ENCODE data around the gene BEX1.
A peak's percentile ranks its signal among the peaks of the same experiment; 100 is the strongest.
"Not testable (repeated sequence)": the region's sequence is repeated elsewhere in the genome, so short reads cannot be mapped to it uniquely, and the experiment has no call there.

Gene BEX1

DNA sequence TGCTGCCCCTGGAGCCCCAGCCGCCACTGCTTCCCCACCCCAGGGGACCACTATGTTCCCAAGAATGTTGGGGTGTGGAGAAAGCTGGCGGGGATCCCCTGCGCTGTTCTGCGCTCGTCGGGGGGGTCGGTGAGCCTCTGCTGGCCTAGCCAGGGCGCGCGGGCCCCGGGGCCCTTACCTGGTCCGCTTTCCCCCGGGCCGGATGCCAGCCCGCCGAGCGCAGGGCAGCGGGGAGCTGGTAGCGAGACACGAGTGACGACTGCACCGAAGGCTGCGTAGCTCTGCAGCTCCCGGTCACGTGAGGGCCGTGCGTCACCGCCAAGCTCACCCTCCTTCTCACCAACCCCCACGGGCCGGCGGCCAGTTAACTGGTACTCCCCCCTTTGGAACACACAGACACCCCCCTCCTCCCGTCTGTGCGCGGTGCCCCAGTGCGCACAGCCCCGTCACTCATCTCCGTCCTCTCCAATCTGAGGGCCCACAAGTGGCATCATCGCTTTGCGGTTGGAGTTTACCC lies at the start of gene BEX1:
Gene BEX1 (minus strand): TSS at position 254 of the 517 bp plus-strand sequence. CDS start 897 bp downstream, outside the sequence.
- peak; percentile 73 for DNase-seq (ENCODE audit: low read depth, low spot score)

DNA sequence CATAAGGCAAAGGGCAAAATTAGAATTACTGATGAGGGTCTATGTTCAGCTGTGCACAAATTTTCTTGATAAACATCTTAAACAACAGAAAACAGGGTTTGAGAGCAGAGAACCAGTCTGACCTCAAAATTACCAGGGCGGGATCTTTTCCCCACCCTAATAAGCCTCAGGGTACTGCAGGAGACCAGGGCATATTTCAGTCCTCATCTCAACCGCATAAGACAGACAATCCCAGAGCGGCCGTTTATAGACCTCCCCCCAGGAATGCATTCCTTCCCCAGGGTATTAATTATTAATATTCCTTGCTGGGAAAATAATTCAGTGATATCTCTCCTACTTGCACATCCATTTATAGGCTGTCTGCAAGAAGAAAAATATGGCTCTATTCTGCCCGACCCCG lies 45.5 kb upstream of the BEX1 start:
- DNase-seq (ENCODE audit: low read depth, low spot score): not testable (repeated sequence)

DNA sequence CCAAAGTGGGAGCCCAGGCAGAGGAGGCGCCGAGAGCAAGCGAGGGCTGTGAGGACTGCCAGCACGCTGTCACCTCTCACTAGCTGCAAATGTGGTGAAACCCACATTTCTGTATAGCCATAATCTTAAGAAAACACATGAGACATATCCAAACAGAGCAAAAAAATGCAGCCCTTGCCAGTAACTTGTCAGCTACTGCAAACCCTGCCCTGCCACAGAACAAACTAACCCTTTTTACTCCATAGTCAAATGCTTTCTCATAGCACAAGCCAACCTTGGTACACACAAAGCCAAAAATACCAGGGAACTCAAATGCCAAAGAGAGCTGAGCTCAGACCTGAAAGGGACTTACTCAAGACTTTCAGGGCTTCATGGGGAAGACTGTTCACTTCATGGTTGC lies 43.9 kb upstream of the BEX1 start:
- DNase-seq (ENCODE audit: low read depth, low spot score): peak; percentile 48

DNA sequence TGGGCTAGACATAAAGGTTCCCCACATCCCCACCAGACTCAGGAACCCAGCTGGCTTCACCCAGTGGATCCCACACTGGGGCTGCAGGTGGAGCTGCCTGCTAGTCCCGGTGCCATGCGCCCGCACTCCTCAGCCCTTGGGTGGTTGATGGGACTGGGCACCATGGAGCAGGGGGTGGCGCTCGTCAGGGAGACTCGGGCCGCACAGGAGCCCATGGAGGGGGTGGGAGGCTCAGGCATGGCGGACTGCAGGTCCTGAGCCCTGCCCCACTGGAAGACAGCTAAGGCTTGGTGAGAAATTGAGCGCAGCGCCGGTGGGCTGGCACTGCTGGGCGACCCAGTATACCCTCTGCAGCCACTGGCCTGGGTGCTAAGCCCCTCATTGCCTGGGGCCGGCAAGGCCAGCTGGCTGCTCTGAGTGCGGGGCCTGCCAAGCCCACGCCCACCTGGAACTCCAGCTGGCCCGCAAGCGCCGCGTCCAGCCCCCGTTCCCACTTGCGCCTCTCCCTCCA lies 43.3 kb upstream of the BEX1 start:
- not testable (repeated sequence) for DNase-seq (ENCODE audit: low read depth, low spot score)

DNA sequence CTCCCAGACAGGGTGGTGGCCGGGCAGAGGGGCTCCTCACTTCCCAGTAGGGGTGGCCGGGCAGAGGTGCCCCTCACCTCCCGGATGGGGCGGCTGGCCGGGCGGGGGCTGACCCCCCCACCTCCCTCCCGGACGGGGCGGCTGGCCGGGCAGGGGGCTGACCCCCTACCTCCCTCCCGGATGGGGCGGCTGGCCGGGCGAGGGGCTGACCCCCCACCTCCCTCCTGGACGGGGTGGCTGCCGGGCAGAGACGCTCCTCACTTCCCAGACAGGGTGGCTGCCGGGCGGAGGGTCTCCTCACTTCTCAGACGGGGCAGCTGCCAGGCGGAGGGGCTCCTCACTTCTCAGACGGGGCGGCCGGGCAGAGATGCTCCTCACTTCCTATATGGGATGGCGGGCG lies 40.4 kb upstream of the BEX1 start:
- not testable (repeated sequence) for DNase-seq (ENCODE audit: low read depth, low spot score)

DNA sequence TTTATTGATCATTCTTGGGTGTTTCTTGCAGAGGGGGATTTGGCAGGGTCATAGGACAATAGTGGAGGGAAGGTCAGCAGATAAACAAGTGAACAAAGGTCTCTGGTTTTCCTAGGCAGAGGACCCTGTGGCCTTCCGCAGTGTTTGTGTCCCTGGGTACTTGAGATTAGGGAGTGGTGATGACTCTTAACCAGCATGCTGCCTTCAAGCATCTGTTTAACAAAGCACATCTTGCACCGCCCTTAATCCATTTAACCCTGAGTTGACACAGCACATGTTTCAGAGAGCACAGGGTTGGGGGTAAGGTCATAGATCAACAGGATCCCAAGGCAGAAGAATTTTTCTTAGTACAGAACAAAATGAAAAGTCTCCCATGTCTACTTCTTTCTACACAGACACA lies 39.9 kb upstream of the BEX1 start:
- not testable (repeated sequence) for DNase-seq (ENCODE audit: low read depth, low spot score)

DNA sequence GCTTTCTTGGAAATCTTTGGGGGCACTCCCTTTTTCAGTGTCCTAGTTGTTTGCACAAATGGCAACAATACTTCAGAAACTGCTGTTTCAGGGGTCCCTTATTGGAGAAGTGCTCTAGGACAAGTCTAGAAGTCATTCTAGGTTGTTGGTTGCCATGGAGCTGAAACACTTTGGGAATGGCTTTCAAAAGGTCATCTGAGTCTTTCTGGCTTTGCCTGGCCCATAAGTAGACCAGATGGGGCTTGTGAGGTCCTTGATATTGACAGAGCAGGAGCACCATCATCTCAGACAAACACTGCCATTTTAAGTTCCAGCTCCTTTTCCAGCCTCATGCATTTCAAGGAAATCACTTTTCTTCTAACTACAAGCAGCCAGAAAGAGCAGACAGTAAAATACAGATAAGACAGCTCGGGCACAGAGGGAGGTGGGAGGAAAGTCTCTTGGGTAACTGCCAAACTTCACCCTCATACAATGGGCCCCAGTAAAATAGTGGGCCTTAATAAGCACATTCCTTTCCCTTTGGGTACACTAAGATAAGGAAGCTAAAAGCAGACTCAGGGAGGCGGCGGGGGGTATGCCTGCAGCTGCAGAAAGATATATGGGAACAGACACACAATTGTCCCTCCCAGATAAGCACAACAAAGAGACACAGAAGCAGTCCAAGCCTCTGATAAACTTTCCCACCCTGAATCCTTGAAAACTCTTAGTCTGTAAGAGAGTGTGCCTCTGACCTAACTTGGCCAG lies 37.5 kb upstream of the BEX1 start:
- DNase-seq (ENCODE audit: low read depth, low spot score): peak; percentile 11

DNA sequence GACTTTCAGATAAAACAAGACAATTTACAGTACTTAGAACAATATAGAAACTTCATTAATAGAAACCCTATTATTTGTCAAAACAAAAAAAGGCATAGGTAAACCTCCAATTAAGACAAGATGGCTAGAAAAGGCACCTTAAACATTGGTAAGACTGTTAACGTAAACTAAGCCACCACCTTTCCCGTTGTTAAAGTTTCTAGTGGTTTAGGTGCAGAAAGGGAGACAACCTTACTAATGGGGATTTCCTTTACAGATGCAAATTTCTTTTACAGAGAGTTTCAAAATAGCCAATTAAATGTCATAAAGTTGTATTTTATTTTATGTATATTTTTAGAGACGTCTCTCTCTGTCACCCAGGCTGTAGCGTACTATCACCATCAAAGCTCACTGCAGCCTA lies 36.5 kb upstream of the BEX1 start:
- no peak for DNase-seq (ENCODE audit: low read depth, low spot score)

DNA sequence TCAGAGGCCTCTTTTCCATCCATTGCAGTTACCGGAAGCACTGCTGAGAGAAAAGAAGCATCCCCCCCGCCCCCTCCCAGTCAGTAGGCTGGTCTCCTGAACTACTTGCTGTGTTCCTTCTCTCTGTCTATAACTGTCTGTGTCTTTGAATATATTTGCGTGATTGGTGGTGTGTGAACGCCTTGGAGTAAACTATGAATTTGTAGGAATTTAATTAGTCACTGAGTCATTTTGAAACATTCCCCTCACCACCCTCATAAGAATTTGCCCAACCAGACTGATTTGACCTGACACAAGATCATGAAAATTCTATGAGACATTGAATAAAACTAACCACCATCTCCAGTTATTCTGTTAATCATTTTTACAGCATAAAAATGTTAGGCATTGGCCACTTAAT lies 35.7 kb upstream of the BEX1 start:
- DNase-seq (ENCODE audit: low read depth, low spot score): peak; percentile 20

DNA sequence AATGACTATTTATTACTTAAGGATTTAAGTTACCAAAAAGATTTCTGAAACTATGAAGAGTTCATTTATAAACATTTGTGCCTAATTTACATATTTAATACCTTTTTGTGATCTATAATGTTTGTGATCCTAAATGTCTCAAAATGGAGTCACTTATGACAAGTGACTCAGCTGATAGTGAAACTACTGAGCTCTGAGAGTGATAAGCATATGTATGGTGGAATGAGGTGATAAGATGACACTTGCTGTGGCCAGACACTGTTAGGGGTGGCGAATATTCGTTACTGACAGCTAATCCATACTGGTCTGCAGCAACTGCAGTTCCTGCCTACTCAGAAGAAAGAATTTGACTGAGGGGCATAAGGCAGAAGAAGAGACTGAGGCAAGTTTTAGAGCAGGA lies 34.5 kb upstream of the BEX1 start:
- DNase-seq (ENCODE audit: low read depth, low spot score): no peak

DNA sequence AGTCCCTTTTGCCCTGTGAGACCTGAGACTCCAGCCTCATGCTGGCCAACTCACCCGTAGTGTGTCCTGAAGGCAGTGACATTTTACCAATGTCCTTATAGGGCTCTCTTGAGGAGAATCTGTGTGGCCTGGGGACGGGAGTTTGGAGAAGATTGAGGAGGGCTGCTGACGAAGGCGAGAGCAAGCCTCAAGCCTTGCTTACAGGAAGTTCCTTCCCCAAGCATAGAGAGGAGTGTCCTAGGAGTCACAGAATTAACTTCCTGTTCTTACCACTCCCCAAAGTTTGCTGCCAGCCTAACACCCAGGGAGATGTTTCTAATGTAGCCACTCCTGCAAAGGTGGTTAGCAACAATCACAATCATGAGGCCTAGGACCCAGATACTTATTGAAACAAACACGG lies 29.0 kb upstream of the BEX1 start, which contains the start of gene NXF3:
Gene NXF3 (minus strand): TSS at position 202 of the 400 bp plus-strand sequence. CDS start 120 bp downstream, at position 82.
- no peak for DNase-seq (ENCODE audit: low read depth, low spot score)

DNA sequence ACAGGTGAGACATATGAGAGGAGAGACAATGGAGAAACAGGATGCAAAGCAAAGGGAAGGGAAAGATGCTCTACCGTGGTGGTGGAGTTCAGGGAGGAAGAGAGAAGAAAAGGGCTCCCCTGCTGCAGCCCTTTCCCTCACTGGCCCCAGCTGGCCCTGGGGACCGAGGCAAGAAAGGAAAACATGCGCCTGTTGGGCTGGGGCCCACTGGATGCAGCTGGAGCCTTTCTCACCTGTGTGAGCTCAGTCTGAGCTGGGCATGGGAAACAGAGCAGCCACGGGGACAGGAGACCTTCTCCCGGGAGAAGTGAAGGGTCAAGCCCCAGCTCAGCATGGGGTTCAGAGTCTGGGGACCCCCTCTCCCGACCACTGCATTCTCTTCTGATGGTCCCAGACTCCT lies 17.1 kb upstream of the BEX1 start:
- no peak for DNase-seq (ENCODE audit: low read depth, low spot score)

DNA sequence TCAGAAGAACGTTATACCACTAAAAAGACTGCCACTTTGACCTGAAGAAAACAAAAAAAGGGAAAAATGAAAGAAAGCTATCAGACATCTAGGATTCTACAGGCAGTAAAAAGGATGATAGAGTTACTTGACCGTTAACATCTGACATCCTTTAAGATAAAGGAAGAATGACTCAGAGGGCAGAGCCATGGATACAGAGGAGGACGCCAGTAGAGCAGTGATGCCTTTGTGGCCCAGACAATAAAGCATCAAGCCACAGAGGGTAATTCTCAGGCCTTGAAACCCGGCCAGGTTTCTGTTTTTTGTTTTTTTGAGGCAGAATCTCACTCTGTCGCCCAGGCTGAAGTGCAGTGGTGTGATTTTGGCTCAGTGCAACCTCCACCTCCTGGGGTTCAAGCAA lies 9.5 kb upstream of the BEX1 start:
- peak; percentile 13 for DNase-seq (ENCODE audit: low read depth, low spot score)

DNA sequence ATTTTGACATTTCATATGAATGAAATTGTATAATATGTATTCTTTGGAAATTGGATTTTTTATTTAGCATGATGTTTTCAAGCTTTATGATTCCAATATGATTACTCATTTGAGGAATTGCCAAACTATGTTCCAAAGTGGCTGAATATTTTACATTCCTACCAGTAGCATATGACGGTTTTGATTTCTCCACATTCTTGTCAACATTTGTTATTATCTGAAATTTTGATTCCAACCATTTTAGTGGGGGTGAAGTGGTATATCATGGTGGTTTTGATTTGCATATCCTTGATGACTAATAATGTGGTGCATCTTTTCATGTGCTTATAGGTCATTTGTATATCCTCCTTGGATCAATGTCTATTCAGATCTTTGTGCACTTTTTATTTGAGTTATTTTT lies 2.6 kb upstream of the BEX1 start:
- no peak for DNase-seq (ENCODE audit: low read depth, low spot score)

DNA sequence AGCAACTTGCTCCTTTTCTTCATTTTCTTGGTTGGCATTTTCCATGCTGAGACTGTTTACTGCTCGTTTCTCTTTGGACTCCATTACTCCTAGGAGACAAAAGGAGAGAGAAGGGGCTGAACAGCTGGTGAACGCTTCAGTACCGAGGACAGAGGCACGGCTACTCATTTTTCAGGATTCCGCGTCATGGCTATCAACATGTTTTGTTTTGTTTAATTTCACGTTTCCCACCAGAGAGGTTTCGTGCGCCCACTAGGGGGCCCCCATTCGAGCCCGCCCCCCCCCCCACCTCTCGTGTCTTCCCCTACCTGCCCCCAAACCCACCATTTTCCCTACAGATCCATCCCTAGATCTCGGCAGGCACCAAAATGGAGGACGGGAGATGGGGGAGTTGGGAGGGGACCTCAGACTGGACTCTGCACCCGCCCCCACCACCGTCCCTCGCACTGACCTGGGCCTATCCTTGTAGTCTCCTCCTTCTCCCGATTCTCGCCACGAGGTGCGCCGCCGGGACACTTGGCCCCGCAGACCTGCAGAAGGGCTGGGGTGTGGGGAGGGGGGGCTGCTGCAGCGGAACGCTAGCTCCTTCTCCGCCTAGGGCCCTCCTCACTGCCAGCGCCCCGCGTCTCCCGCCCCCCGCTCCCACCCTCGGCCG lies 653 bp downstream of the BEX1 start:
- peak; percentile 68 for DNase-seq (ENCODE audit: low read depth, low spot score)

DNA sequence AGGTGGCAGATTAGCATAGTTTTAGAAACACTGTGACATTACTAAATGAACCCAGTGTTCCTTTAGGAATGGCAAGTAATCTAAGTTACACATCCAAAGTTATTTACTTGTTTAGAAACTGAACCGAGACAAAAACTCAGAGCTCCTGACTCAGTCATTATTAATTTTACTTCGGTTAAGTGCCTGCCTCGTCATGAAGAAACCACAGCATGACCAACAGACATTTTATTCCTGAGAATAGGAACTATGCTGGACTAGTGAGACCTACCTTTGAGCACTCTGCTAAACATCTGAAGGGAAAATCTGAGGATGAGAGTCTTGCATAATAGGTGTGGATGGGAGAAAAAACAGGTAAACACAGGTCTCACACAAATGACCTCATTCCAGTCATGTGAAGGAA lies 2.5 kb downstream of the BEX1 start:
- no peak for DNase-seq (ENCODE audit: low read depth, low spot score)

DNA sequence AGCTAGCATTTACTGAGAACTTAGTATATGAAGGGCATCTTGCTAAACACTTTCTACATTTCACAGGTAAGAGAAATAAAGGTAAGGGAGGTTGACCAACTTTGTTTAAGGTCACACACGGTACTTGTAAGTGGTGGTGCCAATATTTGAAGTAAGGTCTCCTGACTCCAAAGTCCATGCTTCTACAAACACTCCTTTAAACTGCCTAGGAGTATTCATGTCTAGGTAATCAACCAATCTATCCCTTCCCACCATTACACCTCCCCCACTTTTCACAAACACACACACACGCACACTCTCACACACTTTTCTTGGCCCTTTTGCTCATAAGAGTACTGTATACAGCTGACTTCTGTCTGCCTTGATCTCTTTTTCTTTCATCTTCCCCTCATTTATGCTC lies 7.1 kb downstream of the BEX1 start:
- no peak for DNase-seq (ENCODE audit: low read depth, low spot score)

DNA sequence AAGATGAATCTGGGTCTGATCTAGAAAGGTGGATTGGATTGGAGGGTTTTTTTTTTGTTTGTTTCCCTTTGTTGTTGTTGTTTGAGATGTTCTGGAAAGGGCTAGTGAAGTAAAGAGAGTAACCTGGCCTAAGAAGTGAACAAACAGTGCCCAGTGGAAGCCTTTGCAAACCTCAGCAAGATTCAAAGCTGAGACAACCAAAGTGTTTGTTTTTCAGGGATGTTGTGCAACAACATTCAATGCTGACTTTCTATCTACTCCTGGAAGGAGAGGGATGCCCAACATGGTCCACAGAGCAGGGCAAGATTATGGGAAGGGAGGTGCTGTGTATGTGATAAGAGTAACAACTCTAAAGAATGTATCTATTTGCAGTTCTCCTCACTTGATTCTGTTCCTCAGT lies 11.3 kb downstream of the BEX1 start:
- no peak for DNase-seq (ENCODE audit: low read depth, low spot score)

DNA sequence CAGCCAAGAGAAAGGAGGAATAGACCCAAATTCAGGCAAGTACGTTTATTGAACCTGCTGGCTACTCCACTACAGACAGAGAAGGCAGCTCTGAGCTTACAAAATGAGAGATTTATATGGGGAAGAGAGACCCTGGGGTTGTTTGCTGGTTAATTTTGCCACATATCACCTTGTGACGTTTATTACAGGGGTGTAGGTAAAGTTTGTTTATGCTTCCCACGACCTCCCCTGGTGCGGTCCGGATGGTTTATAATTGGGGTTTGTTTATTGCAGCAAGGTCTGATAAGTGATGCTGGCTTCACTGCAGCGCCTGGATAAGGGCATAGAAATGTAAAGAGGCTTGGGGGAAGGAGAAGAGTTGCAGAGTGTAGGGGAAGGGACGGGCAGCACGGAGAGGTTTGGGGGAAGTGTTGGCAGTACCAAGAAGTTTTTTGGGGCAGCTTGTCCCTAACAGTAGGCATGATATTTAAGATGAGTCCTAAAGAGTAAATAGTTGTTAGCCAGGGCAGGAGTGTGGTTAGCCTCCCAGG lies 12.6 kb downstream of the BEX1 start:
- DNase-seq (ENCODE audit: low read depth, low spot score): no peak

DNA sequence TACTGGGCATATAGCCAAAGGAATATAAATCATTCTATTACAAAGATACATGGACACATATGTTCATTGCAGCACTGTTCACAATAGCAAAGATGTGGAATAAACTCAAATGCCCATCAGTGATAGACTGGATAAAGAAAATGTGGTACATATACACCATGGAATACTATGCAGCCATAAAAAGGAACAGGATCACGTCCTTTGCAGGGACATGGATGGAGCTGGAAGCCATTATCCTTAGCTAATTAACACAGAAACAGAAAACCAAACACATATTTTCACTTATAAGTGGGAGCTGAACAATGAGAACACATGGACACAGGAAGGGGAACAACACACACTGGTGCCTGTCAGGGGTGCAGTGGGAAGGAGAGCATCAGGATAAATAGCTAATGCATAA lies 30.6 kb downstream of the BEX1 start:
- not testable (repeated sequence) for DNase-seq (ENCODE audit: low read depth, low spot score)

DNA sequence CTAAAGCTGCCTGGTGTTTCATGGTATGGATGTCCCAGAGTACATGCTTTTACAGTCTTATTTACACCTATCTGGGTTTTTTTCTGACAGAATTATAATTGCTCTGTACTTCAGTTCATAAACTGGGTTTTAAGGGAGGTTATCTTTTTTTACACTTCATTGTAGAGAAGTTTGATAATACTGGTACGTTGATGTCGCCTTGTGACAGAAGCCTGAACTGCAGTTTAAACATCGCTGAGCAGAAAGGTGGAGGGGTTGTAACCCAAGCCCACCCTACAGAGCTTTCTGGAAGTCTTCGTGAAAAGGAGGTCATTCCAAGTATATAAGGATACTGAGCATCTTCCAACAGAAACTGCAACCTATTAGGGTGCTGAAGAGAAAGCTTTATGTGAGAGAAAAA lies 46.4 kb downstream of the BEX1 start:
- DNase-seq (ENCODE audit: low read depth, low spot score): no peak

DNA sequence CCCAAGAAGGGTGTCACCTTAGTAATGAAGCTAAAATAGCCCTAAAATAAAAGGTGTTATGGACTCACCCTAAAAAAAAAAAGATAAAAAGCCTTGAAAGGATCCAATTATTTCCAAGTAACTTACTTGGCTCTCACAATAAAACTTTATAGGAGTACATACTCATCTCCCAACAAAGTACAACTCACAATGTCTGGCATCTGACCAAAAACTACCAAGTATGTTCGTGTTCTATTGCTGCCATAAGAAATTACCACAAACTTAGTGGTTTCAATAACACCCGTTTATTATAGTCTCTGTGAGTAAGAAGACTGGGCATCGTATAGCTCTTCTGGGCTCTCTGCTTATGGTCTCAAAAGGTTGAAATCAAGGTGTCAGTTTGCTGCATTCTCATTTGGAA lies 51.0 kb downstream of the BEX1 start:
- DNase-seq (ENCODE audit: low read depth, low spot score): no peak

All from astrocyte of the hippocampus (primary cell).